Measurements from ENCODE around the gene SLC38A2.
"Not testable (repeated sequence)": the region's sequence is repeated elsewhere in the genome, so short reads cannot be mapped to it uniquely, and the experiment has no call there.

Gene SLC38A2

GRCh38 chr12:46406352-46407027 is 33.9 kb upstream of the SLC38A2 start:
- no peak for DNase-seq (ENCODE audit: insufficient read length)
- FAIRE-seq: no peak
- TF ChIP-seq POLR2A (IDR thresholded peaks at IDR 0.05; ENCODE audit: low read depth, low read length) (no peak), TAF1 (IDR thresholded peaks at IDR 0.05; ENCODE audit: borderline replicate concordance, low read depth, low read length) (no peak), POLR2AphosphoS5 (IDR thresholded peaks at IDR 0.05; ENCODE audit: low read depth, low read length) (no peak)

DNA sequence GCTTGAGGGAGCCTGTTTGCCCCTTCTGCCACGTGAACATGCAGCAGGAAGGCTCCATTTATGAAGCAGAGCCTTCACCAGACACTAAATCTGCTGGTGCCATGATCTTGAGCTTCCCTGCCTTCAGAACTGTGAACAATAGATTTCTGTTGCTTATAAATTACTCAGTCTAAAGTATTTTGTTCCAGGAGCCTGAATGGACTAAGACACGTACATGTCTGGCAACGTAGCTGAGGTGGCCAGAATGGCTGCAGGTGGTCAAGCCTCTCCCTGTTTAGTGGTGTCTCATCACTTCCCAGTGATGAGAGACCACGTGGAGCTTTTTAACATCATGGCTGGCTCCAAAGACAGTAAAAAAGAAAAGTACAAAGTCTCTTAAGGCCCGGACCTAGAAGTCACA is 32.2 kb upstream of the SLC38A2 start:
- FAIRE-seq (no peak), DNase-seq (ENCODE audit: insufficient read length) (no peak)
- TF ChIP-seq POLR2AphosphoS5 (IDR thresholded peaks at IDR 0.05; ENCODE audit: low read depth, low read length) (no peak), POLR2A (IDR thresholded peaks at IDR 0.05; ENCODE audit: low read depth, low read length) (no peak), TAF1 (IDR thresholded peaks at IDR 0.05; ENCODE audit: borderline replicate concordance, low read depth, low read length) (no peak)

DNA sequence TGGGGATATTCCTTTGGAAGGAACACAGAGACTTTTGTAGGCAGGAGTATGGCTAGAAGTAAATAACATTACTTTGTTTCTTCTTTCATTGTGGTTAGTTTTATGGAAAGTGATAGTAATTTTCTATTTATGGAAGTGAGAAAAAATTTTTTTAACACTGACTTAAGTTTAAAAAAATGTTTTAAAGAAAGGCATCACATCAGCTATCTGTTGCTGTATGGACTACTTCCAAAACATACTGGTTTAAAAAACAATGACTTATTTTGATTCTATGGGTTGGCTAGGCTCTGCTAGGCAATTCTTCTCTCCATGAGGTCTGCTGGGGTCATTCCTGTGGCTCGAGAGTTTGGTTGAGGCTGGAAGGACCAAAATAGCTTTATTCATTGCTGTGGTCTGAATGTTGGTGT is 31.7 kb upstream of the SLC38A2 start:
- FAIRE-seq (no peak), DNase-seq (ENCODE audit: insufficient read length) (no peak)
- TF ChIP-seq POLR2AphosphoS5 (IDR thresholded peaks at IDR 0.05; ENCODE audit: low read depth, low read length): no peak
- TF ChIP-seq TAF1 (IDR thresholded peaks at IDR 0.05; ENCODE audit: borderline replicate concordance, low read depth, low read length): no peak
- no peak for TF ChIP-seq POLR2A (IDR thresholded peaks at IDR 0.05; ENCODE audit: low read depth, low read length)

GRCh38 chr12:46403719-46404070 is 31.1 kb upstream of the SLC38A2 start:
- DNase-seq (ENCODE audit: insufficient read length): no peak
- TF ChIP-seq POLR2A (IDR thresholded peaks at IDR 0.05; ENCODE audit: low read depth, low read length) (no peak), POLR2AphosphoS5 (IDR thresholded peaks at IDR 0.05; ENCODE audit: low read depth, low read length) (no peak), TAF1 (IDR thresholded peaks at IDR 0.05; ENCODE audit: borderline replicate concordance, low read depth, low read length) (no peak)
- no peak for FAIRE-seq

- no peak for FAIRE-seq
- TF ChIP-seq TAF1 (IDR thresholded peaks at IDR 0.05; ENCODE audit: borderline replicate concordance, low read depth, low read length) (no peak), POLR2AphosphoS5 (IDR thresholded peaks at IDR 0.05; ENCODE audit: low read depth, low read length) (no peak), POLR2A (IDR thresholded peaks at IDR 0.05; ENCODE audit: low read depth, low read length) (no peak)
Measured at GRCh38 chr12:46402941-46403718, 30.6 kb upstream of the SLC38A2 start.

DNA sequence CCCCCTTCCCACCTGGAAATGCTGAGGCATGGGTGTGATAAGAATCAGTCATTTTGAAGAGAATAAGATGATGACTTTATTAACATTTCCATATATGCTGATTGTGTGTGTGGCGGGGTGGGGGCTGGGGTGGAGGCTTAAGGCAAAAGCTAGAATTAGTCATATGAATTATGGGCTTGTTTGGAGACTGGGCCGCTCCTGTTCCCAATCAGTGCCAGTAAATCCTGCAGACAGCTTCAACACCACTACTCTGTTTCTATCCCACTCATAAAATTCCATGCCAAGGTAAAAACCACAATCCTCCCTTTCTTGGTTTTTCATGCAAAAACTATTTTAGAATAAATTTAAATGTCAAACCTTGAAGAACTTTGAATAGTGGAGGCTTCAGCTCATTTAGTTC is 29.9 kb upstream of the SLC38A2 start:
- no peak for FAIRE-seq
- TF ChIP-seq POLR2A (IDR thresholded peaks at IDR 0.05; ENCODE audit: low read depth, low read length) (no peak), TAF1 (IDR thresholded peaks at IDR 0.05; ENCODE audit: borderline replicate concordance, low read depth, low read length) (no peak), POLR2AphosphoS5 (IDR thresholded peaks at IDR 0.05; ENCODE audit: low read depth, low read length) (no peak)
- no peak for DNase-seq (ENCODE audit: insufficient read length)

More at GRCh38 chr12:46402941-46403718, 30.6 kb upstream of the SLC38A2 start:
- no peak for DNase-seq (ENCODE audit: insufficient read length)

- no peak for DNase-seq (ENCODE audit: insufficient read length)
- no peak for FAIRE-seq
- TF ChIP-seq POLR2AphosphoS5 (IDR thresholded peaks at IDR 0.05; ENCODE audit: low read depth, low read length) (no peak), TAF1 (IDR thresholded peaks at IDR 0.05; ENCODE audit: borderline replicate concordance, low read depth, low read length) (no peak), POLR2A (IDR thresholded peaks at IDR 0.05; ENCODE audit: low read depth, low read length) (no peak)
Measured at GRCh38 chr12:46401662-46402061, 29.1 kb upstream of the SLC38A2 start.

DNA sequence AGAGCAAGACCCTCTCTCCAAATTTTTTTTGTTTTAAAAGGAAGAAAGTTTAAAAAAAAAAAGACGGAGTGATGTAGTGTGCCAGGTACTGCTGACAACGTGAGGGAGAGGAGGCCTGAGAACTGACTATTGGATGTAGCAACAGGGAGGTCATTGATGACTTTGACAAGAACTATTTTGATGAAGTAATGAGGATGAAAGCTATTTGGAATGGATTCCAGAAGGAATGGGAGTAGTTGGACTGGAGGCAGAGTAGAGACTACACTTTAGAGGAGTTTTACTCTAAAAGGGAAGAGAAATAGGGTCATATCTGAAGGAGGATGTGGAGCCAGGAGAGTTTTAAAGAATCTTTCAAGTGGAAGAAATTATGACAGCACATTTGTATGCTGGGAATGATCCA is 27.8 kb upstream of the SLC38A2 start:
- DNase-seq (ENCODE audit: insufficient read length): no peak
- TF ChIP-seq POLR2A (IDR thresholded peaks at IDR 0.05; ENCODE audit: low read depth, low read length) (no peak), POLR2AphosphoS5 (IDR thresholded peaks at IDR 0.05; ENCODE audit: low read depth, low read length) (no peak), TAF1 (IDR thresholded peaks at IDR 0.05; ENCODE audit: borderline replicate concordance, low read depth, low read length) (no peak)
- no peak for FAIRE-seq

DNA sequence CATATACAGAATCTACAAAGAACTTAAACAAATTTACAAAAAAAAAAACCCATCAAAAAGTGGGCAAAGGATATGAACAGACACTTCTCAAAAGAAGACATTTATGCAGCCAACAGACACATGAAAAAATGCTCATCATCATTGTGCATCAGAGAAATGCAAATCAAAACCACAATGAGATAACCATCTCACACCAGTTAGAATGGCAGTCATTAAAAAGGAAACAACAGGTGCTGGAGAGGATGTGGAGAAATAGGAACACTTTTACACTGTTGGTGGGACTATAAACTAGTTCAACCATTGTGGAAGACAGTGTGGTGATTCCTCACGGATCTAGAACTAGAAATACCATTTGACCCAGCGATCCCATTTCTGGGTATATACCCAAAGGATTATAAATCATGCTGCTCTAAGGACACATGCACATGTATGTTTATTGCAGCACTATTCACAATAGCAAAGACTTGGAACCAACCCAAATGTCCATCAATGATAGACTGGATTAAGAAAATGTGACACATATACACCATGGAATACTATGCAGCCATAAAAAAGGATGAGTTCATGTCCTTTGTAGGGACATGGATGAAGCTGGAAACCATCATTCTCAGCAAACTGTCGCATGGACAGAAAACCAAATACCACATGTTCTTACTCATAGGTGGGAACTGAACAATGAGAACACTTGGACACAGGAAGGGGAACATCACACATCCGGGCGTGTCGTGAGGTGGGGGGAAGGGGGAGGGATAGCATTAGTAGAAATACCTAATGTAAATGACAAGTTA is 27.1 kb upstream of the SLC38A2 start:
- not testable (repeated sequence) for FAIRE-seq

GRCh38 chr12:46396826-46397225 is 24.3 kb upstream of the SLC38A2 start:
- DNase-seq (ENCODE audit: insufficient read length): no peak
- no peak for TF ChIP-seq POLR2AphosphoS5 (IDR thresholded peaks at IDR 0.05; ENCODE audit: low read depth, low read length)
- no peak for FAIRE-seq

More for the DNA sequence above, 27.1 kb upstream of the SLC38A2 start:
- not testable (repeated sequence) for DNase-seq (ENCODE audit: insufficient read length)

DNA sequence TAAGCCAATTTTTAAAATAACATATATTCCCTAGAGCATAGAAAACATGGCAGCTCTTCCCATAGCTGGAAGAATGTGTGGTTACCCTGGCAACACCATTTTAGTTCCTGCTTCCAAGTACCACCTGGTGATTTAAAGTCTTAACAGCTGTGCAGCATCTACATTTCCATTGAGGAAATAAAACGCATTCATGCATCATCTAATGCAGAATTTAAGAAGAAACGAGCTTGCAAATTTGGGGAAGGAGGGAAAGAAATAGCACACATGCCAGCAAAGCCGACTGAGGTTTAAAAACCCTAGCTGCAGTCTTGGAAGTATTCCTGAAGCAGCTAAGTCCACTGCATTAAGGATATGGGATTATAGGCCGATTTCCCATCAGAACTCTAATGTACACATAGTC is 22.8 kb upstream of the SLC38A2 start:
- TF ChIP-seq POLR2A (IDR thresholded peaks at IDR 0.05; ENCODE audit: low read depth, low read length) (no peak), POLR2AphosphoS5 (IDR thresholded peaks at IDR 0.05; ENCODE audit: low read depth, low read length) (no peak), TAF1 (IDR thresholded peaks at IDR 0.05; ENCODE audit: borderline replicate concordance, low read depth, low read length) (no peak)
- no peak for FAIRE-seq
- no peak for DNase-seq (ENCODE audit: insufficient read length)

DNA sequence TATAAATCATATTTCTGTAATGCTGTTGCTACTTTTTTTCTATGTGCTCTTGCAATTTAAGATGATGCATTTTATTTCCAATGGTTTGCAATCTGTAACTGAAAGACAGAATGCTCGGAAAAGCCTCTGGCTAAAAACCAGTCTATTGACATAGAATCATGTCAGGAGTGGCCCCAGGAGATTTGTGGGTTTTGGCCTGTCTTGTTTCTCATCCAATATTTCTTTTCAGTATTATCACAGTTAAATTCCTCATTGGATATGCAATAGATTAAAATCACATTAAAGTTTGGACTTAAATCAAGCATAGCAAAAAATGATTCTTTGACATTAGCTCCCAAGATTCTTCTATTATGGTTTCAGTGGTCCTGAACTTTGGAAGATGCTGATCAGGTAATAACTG is 19.1 kb upstream of the SLC38A2 start:
- DNase-seq (ENCODE audit: insufficient read length) (no peak), FAIRE-seq (no peak)
- TF ChIP-seq POLR2AphosphoS5 (IDR thresholded peaks at IDR 0.05; ENCODE audit: low read depth, low read length) (no peak), TAF1 (IDR thresholded peaks at IDR 0.05; ENCODE audit: borderline replicate concordance, low read depth, low read length) (no peak), POLR2A (IDR thresholded peaks at IDR 0.05; ENCODE audit: low read depth, low read length) (no peak)
